ENCODE data around the gene METTL16. TPM values are rescaled to one million over a fixed set of nuclear protein-coding genes. Genes with fewer than 3 reads are reported as not detected.

The METTL16 gene
- total and polyA plus RNA-seq, 9 of the 15 experiments (the other 6 are each of a cell fraction or from before 2014, with no cell fraction given) = 12.1 to 30.5 (median 19.8) TPM

DNA sequence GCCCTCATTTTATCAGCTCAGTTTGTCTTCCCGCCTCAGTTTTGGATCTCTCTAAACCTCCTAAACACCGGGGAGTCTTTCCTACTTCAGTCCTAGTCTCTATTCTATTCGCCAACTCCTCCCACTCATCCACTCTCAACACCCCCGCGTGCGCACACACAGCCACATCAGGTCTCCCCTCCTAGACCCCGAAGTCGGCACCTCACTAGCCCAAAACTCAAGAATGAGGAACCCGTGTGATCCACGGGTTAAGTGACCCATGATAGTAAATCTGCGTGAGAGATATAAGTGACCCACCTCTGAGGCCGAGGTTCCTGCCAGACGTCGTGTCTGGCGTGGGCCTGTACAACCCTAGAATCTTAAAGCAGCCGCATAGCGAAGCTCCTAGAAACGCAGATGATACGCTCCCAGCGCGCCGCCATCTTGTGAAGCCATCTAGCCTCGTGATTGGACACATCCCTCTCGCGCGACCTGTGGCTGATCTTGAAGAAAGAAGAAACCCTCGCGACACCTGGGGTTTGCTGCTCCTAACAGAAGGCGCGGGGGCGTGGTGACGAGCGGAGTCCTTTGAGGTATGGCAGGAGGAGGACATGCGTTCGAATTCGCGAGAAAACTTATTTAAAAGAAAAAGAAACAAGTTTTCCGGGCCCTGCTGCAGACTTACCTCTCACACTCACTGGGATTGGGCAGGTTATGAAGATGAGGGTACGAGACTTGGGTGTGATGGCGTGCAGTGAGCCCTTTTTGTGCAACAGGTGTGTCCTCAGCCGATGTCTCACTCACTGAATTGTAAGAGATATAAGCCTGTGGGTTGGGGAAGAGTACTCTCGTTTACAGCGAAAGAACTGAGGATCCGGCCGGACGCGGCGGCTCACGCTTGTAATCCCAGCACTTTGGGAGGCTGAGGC lies at the start of gene METTL16 (continued):
- TF ChIP-seq, protein P1, sequence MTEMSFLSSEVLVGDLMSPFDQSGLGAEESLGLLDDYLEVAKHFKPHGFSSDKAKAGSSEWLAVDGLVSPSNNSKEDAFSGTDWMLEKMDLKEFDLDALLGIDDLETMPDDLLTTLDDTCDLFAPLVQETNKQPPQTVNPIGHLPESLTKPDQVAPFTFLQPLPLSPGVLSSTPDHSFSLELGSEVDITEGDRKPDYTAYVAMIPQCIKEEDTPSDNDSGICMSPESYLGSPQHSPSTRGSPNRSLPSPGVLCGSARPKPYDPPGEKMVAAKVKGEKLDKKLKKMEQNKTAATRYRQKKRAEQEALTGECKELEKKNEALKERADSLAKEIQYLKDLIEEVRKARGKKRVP (CRISPR knock-in tag; IDR thresholded peaks at IDR 0.05) = 0 out of 2 replicates have a peak, but pooled peaks have one; percentile 33
- TF ChIP-seq CTBP1 (IDR thresholded peaks at IDR 0.05; ENCODE audit: borderline replicate concordance) (no peak), TRIM28 (IDR thresholded peaks at IDR 0.05) (no peak), ZNF3 (CRISPR knock-in tag; IDR thresholded peaks at IDR 0.05) (no peak), LEF1 (IDR thresholded peaks at IDR 0.05) (no peak), HNRNPK (IDR thresholded peaks at IDR 0.05; ENCODE audit: low read depth, low read length, poor library complexity, severe bottlenecking) (no peak), PTTG1 (tag; IDR thresholded peaks at IDR 0.05; ENCODE audit: low read depth) (no peak), ELK3 (CRISPR knock-in tag; IDR thresholded peaks at IDR 0.05) (no peak), ZNF197 (CRISPR knock-in tag; IDR thresholded peaks at IDR 0.05; ENCODE audit: low read depth) (no peak), ARID2 (IDR thresholded peaks at IDR 0.05) (no peak), ZBTB17 (CRISPR knock-in tag; IDR thresholded peaks at IDR 0.05) (no peak), ZNF586 (CRISPR knock-in tag; conservative IDR thresholded peaks at IDR 0.05) (no peak), BHLHE40 (IDR thresholded peaks at IDR 0.05; ENCODE audit: low read length) (no peak)
- TF ChIP-seq, protein P2, sequence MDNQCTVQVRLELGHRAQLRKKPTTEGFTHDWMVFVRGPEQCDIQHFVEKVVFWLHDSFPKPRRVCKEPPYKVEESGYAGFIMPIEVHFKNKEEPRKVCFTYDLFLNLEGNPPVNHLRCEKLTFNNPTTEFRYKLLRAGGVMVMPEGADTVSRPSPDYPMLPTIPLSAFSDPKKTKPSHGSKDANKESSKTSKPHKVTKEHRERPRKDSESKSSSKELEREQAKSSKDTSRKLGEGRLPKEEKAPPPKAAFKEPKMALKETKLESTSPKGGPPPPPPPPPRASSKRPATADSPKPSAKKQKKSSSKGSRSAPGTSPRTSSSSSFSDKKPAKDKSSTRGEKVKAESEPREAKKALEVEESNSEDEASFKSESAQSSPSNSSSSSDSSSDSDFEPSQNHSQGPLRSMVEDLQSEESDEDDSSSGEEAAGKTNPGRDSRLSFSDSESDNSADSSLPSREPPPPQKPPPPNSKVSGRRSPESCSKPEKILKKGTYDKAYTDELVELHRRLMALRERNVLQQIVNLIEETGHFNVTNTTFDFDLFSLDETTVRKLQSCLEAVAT (IDR thresholded peaks at IDR 0.05) = no peak
- TF ChIP-seq, protein P3, sequence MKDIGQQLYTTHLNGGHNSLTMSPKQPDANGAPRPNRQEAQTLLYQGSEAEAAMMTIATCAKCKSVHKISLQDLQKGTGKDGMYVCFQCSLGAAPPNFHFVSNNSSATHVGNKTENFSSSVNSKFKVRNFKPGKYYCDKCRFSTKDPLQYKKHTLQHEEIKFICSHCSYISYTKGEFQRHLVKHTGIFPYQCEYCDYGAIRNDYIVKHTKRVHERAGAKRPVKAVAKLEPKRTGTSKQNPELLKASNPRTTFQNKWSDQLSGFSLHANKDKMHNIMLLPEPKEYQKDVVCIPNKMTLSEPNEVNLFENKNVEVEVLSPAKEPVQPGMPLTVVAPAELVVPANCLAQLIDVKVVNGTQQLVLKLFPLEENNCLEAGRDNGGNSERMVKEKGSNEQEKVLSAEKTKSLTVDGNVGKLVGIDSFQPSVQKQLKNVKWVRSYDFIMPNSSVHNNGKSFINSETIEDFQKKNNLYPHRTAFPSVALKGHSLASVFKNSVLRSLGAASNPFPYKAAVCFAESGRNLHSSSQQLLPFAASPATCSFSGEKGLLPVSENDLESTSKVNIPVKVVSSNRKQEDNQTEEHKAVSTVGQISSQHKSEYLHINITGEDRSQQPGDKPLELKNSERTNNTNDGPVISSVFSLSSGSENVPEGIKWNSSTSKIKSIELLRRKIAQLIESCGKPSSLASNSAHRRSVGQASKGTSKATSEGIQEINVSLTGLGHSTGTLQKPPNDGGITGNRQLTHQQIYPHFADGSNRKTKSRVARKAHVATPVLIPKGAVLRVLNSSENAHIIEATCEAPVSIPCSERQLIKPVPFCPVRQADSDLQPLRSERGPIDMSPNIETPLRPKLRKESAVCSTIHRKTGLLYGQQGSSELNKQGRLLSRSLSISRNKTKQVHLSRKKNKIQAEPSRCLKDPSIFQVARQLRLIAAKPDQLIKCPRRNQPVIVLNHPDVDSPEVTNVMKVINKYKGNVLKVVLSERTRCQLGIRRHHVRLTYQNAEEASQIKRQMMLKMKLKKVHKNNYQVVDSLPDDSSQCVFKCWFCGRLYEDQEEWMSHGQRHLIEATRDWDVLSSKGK (CRISPR knock-in tag; IDR thresholded peaks at IDR 0.05) = no peak
- TF ChIP-seq, protein P4, sequence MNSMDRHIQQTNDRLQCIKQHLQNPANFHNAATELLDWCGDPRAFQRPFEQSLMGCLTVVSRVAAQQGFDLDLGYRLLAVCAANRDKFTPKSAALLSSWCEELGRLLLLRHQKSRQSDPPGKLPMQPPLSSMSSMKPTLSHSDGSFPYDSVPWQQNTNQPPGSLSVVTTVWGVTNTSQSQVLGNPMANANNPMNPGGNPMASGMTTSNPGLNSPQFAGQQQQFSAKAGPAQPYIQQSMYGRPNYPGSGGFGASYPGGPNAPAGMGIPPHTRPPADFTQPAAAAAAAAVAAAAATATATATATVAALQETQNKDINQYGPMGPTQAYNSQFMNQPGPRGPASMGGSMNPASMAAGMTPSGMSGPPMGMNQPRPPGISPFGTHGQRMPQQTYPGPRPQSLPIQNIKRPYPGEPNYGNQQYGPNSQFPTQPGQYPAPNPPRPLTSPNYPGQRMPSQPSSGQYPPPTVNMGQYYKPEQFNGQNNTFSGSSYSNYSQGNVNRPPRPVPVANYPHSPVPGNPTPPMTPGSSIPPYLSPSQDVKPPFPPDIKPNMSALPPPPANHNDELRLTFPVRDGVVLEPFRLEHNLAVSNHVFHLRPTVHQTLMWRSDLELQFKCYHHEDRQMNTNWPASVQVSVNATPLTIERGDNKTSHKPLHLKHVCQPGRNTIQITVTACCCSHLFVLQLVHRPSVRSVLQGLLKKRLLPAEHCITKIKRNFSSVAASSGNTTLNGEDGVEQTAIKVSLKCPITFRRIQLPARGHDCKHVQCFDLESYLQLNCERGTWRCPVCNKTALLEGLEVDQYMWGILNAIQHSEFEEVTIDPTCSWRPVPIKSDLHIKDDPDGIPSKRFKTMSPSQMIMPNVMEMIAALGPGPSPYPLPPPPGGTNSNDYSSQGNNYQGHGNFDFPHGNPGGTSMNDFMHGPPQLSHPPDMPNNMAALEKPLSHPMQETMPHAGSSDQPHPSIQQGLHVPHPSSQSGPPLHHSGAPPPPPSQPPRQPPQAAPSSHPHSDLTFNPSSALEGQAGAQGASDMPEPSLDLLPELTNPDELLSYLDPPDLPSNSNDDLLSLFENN (IDR thresholded peaks at IDR 0.05; ENCODE audit: low read depth in 2 of 2, low read length in 2 of 2) = no peak

Measured in K562 (cell line).